Fibroblast of lung (primary cell): Measurements from ENCODE around the gene PIP5KL1.

Experiments
- EZH2 ChIP-seq: IDR thresholded peaks from 2 replicates; pipeline ENCODE4 v1.5.1; 2012; ENCODE audit warnings: low read length, control low read depth, mild to moderate bottlenecking; ENCODE audit errors: missing control alignments
- TF ChIP-seq, protein P1 (sequence below), 2 donors: IDR thresholded peaks in 1 of 2; conservative IDR thresholded peaks in 1 of 2; 1 replicate in 1 of 2; 2 replicates in 1 of 2; pipeline ENCODE4 v1.5.1; 2011 to 2012; ENCODE audit warnings: low read length in 2 of 2, control low read depth in 1 of 2, inconsistent platforms in 1 of 2, low read depth in 1 of 2, mild to moderate bottlenecking in 1 of 2

DNA sequence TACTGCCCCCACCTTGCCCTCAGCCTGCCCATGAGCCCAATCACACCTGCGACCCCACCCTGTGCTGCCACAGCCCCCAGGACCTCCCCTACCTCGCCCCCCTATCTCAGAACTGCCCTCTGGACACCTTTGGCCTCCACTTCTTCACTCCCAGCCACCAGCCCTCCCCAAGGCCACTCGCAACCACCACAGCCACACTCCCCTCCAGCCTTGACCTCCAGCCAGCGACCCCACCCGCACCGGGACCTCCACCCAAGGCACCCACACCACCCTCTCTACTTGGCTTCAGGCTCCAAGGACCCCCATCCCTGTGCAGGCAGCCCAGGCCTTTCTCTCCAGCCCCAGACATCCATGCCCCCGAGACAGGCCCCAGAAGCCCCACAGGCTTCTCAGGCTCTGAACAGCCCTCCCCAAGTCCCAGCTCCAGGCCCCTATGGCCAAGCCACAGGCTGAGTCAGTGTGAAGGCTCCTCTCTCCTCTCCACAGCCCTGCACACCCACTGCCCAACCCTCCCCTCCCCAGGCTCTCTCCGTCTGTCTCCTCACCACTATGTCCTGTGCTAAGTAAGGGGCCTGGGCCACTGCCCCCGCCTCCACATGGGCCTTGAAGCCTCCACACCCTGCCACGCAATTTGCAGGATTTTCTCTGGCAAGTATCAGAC lies 55.1 kb downstream of the PIP5KL1 start:
- TF ChIP-seq, protein P1, sequence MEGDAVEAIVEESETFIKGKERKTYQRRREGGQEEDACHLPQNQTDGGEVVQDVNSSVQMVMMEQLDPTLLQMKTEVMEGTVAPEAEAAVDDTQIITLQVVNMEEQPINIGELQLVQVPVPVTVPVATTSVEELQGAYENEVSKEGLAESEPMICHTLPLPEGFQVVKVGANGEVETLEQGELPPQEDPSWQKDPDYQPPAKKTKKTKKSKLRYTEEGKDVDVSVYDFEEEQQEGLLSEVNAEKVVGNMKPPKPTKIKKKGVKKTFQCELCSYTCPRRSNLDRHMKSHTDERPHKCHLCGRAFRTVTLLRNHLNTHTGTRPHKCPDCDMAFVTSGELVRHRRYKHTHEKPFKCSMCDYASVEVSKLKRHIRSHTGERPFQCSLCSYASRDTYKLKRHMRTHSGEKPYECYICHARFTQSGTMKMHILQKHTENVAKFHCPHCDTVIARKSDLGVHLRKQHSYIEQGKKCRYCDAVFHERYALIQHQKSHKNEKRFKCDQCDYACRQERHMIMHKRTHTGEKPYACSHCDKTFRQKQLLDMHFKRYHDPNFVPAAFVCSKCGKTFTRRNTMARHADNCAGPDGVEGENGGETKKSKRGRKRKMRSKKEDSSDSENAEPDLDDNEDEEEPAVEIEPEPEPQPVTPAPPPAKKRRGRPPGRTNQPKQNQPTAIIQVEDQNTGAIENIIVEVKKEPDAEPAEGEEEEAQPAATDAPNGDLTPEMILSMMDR (conservative IDR thresholded peaks at IDR 0.05 in 1 of 2, IDR thresholded peaks at IDR 0.05 in 1 of 2; ENCODE audit: low read depth in 1 of 2, low read length in 2 of 2), result no peak
- TF ChIP-seq EZH2, result no peak
